ENCODE results near the gene SEMA4G.
A peak's percentile ranks its signal among the peaks of the same experiment; 100 is the strongest.

Gene SEMA4G

GRCh38 chr10:100969187-100970075, at the start of gene SEMA4G:
SEMA4G (plus strand) TSS chr10:100969504; CDS start chr10:100972913, 3,409 bp downstream.
- peak; percentile 26 for DNase-seq

GRCh38 chr10:100923580-100923979, 45.7 kb upstream of the SEMA4G start:
- no peak for DNase-seq

- no peak for DNase-seq
Observed at GRCh38 chr10:100927266-100927665, 42.0 kb upstream of the SEMA4G start.

GRCh38 chr10:100928039-100928438, 41.3 kb upstream of the SEMA4G start:
- no peak for DNase-seq

GRCh38 chr10:100930368-100930767, 38.9 kb upstream of the SEMA4G start:
- no peak for DNase-seq

GRCh38 chr10:100934084-100934659, 35.1 kb upstream of the SEMA4G start:
- no peak for DNase-seq

- peak; percentile 58 for DNase-seq
Observed at GRCh38 chr10:100939763-100940344, 29.4 kb upstream of the SEMA4G start.

- no peak for DNase-seq
Observed at GRCh38 chr10:100942229-100942628, 27.1 kb upstream of the SEMA4G start.

- no peak for DNase-seq
Observed at GRCh38 chr10:100943508-100943907, 25.8 kb upstream of the SEMA4G start.

GRCh38 chr10:100945754-100946153, 23.6 kb upstream of the SEMA4G start:
- DNase-seq, result no peak

GRCh38 chr10:100948916-100949315, 20.4 kb upstream of the SEMA4G start:
- no peak for DNase-seq

- DNase-seq, result no peak
Observed at GRCh38 chr10:100960251-100960650, 9.1 kb upstream of the SEMA4G start.

- DNase-seq, result no peak
Observed at GRCh38 chr10:100962351-100963080, 6.8 kb upstream of the SEMA4G start.

GRCh38 chr10:100963826-100964225, 5.5 kb upstream of the SEMA4G start:
- no peak for DNase-seq

GRCh38 chr10:100965820-100966219, 3.5 kb upstream of the SEMA4G start:
- no peak for DNase-seq

GRCh38 chr10:100966887-100967286, 2.4 kb upstream of the SEMA4G start:
- no peak for DNase-seq

- no peak for DNase-seq
Observed at GRCh38 chr10:100967332-100967731, 2.0 kb upstream of the SEMA4G start.

GRCh38 chr10:100968062-100968736, 1.1 kb upstream of the SEMA4G start:
- DNase-seq, result no peak

GRCh38 chr10:100968863-100969186, 479 bp upstream of the SEMA4G start:
- DNase-seq, result no peak

- no peak for DNase-seq
Observed at GRCh38 chr10:100970076-100970913, 991 bp downstream of the SEMA4G start.

GRCh38 chr10:100970914-100971811, 1.9 kb downstream of the SEMA4G start:
- DNase-seq, result no peak
